ENCODE data around the gene ITGB3BP.
"Not testable (repeated sequence)": the region's sequence is repeated elsewhere in the genome, so short reads cannot be mapped to it uniquely, and the experiment has no call there.

Gene ITGB3BP

GRCh38 chr1:63420746-63421145, 102.3 kb downstream of the ITGB3BP start:
- DNase-seq: not testable (repeated sequence)

DNA sequence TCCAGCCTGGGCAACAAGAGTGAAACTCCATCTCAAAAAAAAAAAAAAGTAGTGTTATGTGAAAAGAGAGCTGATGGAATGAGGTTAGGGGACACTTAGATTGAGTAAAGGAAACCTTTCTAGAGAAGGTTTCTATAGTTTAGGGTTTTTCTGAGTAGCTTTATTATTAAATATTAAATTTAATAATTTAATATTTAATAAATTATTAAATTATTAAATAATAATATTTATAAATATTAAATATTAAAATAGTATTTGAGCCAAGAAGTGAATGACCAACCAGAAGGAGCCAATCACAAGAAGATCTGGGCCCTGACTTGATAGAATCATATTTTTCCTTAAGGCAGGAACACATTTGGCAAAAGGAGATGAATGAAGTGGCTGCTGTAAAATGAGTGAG, 104.9 kb downstream of the ITGB3BP start:
- DNase-seq: no peak

DNA sequence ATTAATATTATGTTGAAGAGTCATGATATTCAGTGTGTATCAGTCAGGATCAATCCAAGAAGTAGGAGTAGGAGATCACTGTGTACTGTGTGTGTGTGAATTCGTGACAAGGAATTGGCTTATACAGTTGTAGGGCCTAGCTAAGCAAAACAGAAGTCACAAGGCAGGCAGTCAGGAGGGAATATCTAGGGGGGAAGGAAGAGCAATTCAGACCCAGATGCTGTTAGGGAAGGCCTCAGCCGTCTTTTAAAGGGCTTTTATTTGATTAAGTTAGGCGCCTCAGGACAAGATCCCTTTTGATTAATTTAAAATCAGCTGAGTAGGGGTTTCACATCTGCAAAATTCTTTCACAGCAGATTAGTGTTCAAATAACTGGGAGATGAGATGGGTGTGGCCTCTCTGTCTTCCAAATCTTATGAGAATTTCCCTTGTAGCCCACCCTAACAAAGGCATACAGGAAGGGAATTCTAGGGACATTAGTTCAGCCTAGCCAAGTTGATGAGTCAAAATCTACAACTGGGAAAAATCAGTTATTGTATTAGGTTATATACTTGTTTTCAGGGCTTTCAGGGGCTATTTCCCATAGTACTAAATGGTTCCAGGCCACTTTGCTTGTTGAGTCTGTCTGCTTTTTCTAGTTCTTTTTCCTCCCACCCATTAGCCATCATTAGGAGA, 108.2 kb downstream of the ITGB3BP start:
- DNase-seq: no peak

DNA sequence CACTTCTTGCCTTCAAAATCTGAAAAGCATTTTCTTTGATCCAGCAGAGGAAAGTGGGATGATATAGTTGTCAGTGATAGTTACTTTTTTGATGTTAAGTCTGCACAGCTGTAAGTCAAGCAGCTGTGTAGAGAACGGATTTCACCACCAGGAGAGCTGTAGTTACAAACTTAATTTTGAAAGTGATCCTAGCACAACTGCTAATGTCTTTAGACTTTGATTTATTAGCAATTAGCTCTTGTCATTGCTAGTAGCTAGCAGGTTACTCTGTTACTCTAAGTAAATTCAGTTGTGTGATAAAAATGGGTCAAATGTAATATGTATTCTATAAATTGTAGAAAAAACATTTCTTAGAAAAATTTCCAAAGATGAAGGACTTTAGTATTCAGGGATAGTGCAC, 109.6 kb downstream of the ITGB3BP start:
- no peak for DNase-seq

DNA sequence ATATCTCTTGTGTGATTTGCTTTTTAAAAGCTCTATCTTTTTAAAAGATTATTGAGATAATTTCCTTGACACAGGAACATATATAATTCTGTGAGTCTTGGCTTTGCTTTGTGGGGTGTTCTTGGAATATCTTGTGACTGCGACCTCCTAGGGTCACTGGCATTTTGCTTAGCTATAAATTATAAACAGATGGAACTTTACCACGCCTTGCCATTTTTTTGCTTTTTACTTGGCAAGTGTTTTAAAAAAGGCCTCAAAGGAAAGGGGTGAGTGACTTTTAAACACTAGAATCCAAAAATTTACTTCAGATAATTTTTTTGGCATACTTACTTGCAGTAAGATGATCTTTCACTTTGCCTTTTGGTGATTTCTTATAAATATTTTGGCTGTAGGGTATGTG, 112.0 kb downstream of the ITGB3BP start:
- DNase-seq: no peak

GRCh38 chr1:63408331-63408730, 114.7 kb downstream of the ITGB3BP start:
- no peak for DNase-seq

GRCh38 chr1:63407002-63407401, 116.0 kb downstream of the ITGB3BP start:
- DNase-seq: no peak

DNA sequence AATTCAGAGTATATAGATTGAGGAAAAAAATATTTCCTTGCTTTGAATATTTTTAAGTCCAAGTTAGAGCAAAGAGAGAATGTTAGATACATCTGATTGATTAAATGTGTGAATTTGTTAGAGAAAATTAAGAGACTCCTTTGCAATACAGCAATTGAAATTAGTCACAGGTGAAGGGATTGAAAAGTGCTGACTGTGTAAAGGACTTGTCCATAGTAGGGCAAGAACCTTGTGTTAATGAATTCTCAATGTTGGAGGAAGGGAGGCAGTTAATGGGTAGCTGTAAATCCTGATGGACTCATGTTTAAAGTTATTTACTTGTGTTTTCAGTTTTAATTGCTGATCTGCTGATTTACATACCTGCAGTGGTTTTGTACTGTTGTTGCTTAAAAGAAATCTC, 117.0 kb downstream of the ITGB3BP start:
- DNase-seq: no peak

- DNase-seq: no peak
Measured at GRCh38 chr1:63405021-63405420, 118.0 kb downstream of the ITGB3BP start.

DNA sequence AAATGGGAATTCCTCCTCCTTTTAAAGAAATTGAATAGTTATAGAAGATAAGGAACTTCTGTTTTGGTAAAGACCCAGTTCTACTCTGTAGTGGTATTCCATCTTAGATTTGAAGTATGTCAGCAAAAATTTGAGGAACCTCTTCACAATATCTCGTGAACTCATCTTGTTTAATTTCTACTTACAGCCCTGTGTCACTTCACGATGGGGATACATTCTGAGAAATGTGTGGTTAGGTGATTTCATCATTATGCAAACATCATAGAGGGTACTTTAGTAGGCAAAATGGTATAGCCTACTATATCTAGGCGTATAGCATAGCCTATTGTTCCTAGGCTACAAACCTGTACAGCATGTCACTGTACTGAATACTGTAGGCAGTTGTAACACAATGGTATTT, 119.6 kb downstream of the ITGB3BP start:
- DNase-seq: no peak

GRCh38 chr1:63401945-63402344, 121.1 kb downstream of the ITGB3BP start:
- DNase-seq: no peak

Measured in anterior cingulate cortex (tissue), 58 donors.